Activated CD4-positive, alpha-beta T cell treated with anti-CD3 and anti-CD28 coated beads, Interleukin-2, amount 50 U/mL, for 24 hours (primary cell): ENCODE measurements around the gene WIPI1.

Source experiments
- DNase-seq, 2 donors: peaks; one replicate each; pipeline ENCODE4 v3.0.0-alpha.2; 2020; ENCODE audit warnings: low read depth in 1 of 2, low spot score in 1 of 2

Gene WIPI1

GRCh38 chr17:68440526-68440925, 16.8 kb downstream of the WIPI1 start:
- DNase-seq = no peak

- no peak for DNase-seq
These were observed 17.5 kb downstream of the WIPI1 start for GRCh38 chr17:68439656-68440290.

DNA sequence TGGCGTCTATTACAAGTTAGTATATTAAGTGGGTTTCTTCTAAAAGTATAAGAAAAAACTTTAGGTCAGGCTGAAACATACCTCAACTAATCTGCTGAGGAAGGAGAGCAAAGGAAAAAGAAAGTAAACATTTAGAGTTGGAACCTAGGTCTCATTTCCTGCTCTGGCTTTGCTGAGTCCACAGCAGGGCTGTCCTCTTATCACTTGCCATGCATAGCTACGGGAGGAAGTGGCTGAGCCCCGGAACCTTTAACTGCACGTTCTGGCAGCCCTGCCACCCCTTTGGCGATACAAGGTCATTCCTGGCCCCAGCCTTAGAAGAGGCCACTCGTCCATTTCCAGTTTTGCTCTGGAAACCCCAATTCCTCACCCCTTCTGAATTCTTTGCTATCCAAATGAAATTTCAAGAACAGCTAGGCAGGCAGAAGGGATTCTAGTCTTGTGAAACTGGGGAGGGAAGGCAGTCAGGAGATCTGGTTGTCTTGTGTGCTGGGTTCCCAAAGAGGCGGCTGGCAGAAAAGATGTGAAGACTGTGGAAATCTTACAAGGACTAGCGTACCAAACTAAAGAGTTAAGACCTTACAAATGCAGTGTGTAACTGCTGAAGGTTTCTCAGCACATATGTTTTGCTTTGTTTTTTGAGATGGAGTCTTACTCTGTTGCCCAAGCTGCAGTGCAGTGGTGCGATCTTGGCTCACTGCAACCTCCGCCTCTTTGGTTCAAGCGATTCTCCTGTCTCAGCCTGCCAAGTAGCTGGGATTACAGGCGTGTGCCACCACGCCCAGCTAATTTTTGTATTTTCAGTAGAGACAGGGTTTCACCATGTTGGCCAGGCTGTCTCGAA, 19.1 kb downstream of the WIPI1 start:
- no peak for DNase-seq

- DNase-seq = peak; percentile 74 to 82
These were observed 21.1 kb downstream of the WIPI1 start for GRCh38 chr17:68435876-68436842.

- DNase-seq = no peak
These were observed 21.9 kb downstream of the WIPI1 start for GRCh38 chr17:68435361-68435760.

DNA sequence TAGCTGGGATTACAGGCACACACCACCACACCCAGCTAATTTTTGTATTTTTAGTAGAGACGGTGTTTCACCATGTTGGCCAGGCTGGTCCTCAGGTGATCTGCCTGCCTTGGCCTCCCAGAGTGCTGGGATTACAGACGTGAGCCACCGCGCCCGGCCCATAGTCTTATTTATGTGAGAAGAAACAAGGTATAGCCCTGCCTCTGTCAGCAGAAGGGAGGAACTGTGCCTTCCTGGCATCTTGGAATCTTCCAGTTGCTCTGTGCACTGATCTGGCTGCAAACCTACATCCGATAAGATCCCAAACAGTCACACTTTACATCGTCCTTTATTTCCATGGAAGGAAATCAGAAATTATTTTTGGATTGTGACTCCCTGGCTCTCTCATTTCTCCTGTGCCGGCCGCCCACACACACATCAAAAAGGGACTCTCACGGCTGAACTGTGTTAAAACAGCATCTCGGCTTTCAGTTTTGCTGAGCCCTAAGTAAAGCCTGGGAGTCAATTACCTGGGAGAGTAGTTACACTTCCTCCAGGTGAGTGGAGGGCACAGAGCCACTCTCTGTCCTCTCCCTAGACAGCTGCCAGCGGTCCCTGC, 23.3 kb downstream of the WIPI1 start:
- no peak for DNase-seq

DNA sequence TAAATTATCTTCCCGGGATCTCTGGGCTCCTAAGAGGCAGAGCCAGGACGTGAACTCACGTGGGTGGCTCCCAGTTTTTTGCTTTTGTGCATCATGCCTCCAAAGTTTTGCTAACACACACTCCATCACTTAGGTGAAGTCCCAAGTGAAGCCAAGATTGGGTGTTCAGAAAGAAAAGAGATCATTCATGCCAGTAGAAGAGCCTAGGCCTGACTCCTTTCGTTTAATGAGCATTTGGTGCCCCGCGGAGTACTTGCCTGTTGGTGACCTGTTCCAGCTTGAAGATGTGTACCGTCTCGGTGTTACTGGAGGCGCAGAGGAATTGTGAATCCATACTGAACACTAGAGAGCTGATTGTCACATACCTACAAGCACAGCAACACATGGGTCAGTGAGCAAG, 24.1 kb downstream of the WIPI1 start:
- no peak for DNase-seq

DNA sequence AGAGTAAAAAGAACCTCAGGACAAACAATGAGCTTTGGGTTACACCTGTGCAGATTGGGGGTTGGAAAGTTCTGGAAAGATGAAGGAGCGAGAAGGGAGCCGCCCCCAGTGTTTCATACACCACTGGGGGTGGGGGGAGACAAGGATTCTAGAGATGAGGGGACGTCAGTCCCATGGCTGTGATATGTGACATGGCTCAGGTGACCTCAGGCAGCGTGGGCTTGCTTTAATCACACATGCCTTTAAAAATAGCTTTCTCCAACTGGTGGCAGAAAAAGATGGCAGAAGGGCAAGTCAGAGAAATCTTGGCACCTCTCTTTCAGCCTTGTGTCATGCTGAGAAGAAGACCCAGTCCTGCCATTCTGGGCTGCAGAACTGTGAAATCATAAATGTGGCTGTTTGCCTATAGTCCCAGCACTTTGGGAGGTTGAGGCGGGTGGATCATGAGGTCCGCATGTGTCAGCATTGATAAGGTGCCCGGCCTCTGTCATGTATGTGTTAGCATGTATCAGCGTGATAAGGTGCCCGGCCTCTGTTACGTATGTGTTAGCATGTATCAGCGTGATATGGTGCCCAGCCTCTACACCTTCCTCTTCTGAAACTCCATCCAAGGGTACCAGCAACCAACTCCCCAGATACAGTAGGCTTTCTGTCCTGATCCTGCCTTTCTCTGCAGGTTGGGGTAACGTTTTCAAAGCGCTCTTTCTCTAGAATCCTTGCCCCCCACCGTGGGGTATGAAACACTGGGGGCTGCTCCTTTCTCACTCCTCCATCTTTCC, 25.0 kb downstream of the WIPI1 start:
- no peak for DNase-seq

- DNase-seq = peak in 1 of 2 donors; percentile 43
These were observed 25.6 kb downstream of the WIPI1 start for GRCh38 chr17:68431661-68432071.

DNA sequence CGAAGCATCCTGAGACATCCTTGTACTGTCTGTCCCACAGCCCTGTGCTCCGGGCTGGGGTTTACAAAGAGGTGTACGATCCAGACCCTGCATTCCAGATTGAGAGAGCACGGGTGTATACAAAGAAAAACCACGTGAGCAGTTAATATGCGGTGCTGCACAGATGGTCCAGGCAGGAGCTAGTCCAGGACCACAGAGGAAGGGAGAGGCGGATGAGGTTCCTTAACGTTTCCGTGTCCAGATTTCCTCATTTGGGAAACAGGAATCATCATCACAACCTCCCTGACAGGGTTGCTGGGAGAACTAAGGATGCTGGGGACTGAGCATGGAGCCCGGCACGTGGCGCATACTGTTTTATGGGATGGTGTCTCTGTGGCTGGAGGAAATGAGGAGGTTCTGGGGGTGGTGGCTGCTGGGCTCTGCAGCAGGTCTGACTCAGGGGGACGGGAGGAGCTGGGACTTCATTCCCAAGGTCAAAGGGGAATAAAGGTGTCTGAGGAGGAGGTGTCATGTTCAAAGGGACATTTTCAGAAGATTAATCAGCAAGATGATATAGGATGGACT, 26.2 kb downstream of the WIPI1 start:
- DNase-seq = no peak

GRCh38 chr17:68429881-68430280, 27.4 kb downstream of the WIPI1 start:
- no peak for DNase-seq

GRCh38 chr17:68428498-68429172, 28.7 kb downstream of the WIPI1 start:
- DNase-seq = no peak

DNA sequence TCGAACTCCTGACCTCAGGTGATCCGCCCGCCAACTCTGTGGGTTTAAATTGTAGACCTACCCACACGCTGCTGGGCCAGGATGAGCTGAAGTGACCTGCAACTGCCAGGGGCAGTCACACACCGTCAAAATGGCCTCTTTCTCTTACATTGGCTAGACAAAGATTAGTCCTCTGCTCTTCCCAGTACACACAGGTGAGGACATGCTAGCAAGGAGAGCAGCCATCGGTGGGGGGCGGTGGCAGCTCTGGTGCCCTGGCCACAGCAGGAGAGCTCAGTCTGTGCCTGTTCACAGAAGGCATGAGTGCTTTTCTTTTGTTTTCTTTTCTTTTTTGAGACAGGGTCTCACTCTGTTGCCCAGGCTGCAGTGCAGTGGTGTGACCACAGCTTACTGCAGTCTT, 29.7 kb downstream of the WIPI1 start:
- DNase-seq = no peak

GRCh38 chr17:68425979-68426378, 31.3 kb downstream of the WIPI1 start:
- DNase-seq = no peak

- DNase-seq = no peak
These were observed 32.4 kb downstream of the WIPI1 start for GRCh38 chr17:68424861-68425260.

DNA sequence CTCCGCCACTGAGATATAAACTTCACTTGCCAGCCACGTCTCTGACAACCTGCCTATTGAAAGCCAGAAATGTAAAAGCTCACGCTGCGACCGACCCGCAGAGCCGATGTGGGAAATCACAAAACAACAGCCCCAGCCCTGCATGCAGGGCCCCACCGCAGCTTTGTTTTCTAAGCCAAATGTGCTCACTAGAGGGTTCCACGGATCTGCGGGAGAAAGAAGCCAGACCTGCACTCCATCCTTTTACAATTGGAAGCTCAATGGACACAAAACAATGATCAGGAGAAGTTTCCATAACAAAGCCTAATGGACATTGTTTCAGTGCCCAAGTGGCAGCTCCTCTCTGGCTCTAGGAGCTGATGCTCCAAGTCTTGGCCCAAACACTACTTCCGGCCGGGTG, 33.1 kb downstream of the WIPI1 start:
- no peak for DNase-seq

DNA sequence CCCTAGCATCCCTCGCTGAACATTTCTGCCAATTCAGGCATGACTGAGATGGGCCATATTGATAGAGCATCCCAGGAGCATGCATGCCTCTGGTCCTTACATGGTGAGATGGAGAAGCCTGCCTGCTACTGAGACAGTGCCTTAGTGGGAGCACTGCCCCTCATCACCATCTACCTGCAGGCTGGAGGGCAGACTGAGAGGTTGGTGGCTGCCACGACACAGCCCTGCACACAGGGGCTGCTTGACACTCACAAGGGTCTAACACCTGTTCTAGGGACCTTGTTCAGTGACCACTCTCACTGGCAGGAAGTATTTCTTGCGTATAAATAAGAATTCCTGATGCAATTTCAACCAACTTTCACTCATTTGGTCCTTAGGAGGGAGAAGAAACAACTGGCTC, 34.0 kb downstream of the WIPI1 start:
- DNase-seq = no peak

DNA sequence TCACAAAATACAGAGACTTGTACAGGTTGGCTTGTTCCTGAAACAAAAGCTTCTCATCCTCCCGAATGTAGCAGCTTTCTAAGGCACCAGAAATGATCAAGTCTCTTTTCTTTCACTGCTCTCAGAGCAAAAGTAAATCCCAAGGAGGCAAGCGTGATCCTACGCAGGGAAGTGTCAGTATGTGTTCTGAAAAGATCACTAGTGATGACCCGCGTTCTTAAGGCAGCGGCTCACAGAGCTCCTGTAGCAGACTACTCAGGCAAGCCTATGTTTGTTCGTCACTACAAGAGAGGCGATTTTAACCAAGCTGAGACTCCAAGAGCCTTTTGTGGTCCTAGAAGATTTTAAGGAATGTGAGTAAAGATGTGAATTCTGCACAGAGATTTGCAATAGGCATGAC, 34.5 kb downstream of the WIPI1 start:
- no peak for DNase-seq

- DNase-seq = no peak
These were observed 35.8 kb downstream of the WIPI1 start for GRCh38 chr17:68421486-68421885.

GRCh38 chr17:68420065-68420464, 37.2 kb downstream of the WIPI1 start:
- DNase-seq = no peak
